HL-60 (cell line): ENCODE data around the gene GANC.

Experiments
- CTCF ChIP-seq: IDR thresholded peaks from one replicate; pipeline ENCODE4 v1.5.1; 2011; ENCODE audit warnings: low read length, control low read depth, inconsistent platforms; ENCODE audit not compliant: insufficient read depth
- GABPA ChIP-seq: IDR thresholded peaks from 2 replicates; pipeline ENCODE4 v1.6.1; 2012; ENCODE audit warnings: low read depth
- POLR2AphosphoS5 ChIP-seq: IDR thresholded peaks from 2 replicates; pipeline ENCODE4 v1.6.1; 2012; ENCODE audit warnings: low read depth
- REST ChIP-seq: IDR thresholded peaks from 2 replicates; pipeline ENCODE4 v1.6.1; 2012; ENCODE audit warnings: low read depth; ENCODE audit not compliant: insufficient replicate concordance

GRCh38 chr15:42345504-42345903 is 72.5 kb downstream of the GANC start:
- TF ChIP-seq GABPA (no peak), CTCF (no peak), POLR2AphosphoS5 (no peak), REST (no peak)
